A549 (cell line): ENCODE results near the gene TPRN. TPM values are rescaled to one million over a fixed set of nuclear protein-coding genes. Genes with fewer than 3 reads are reported as not detected.

Experiments used
- ATAC-seq, 2 experiments: fragments of 200-7000 bp in 1 of 2; fragments of >200 bp in 1 of 2; cut with Nextera tagmentation in 1 of 2; cut with Tn5 transposase in 1 of 2; 3 replicates each; pipeline versions ENCODE4 v1.8.0 to v1.9.1; 2018 to 2020; ENCODE audit warnings: mild to moderate bottlenecking in 1 of 2, moderate library complexity in 1 of 2
- CTCF ChIA-PET: fragments of 300-600 bp; sonication (Branson Sonifier 250); formaldehyde crosslinking; extraction: SDS; loops from one replicate; lab custom pipeline; 2021; ENCODE audit warnings: antibody characterized with exemption, inconsistent platforms; lab: Yijun Ruan, JAX
- POLR2A ChIA-PET: fragments of 350-600 bp; formaldehyde crosslinking; extraction: SDS; loops from one replicate; lab custom pipeline; 2021; ENCODE audit warnings: antibody characterized with exemption, inconsistent platforms; lab: Yijun Ruan, JAX
- DNase-seq, 2 experiments: peaks; one replicate each; pipeline versions ENCODE4 v3.0.0 to v3.0.0-alpha.2; 2011 to 2016; ENCODE audit warnings: low read depth in 1 of 2, low spot score in 1 of 2
- FAIRE-seq: peaks from 2 replicates; lab custom pipeline; 2011; peaks lifted over from hg19 to GRCh38; lab: Jason Lieb, UNC
- H3K27ac ChIP-seq, 2 experiments: fragments of >200 bp; sonication (Bioruptor Twin); formaldehyde crosslinking; 3 replicates each; pipeline ENCODE4 v1.5.1; 2016 to 2017
- H3K4me1 ChIP-seq: fragments of >200 bp; sonication (Bioruptor Twin); formaldehyde crosslinking; 3 replicates; pipeline ENCODE4 v1.6.1; 2016
- H3K4me2 ChIP-seq: fragments of >200 bp; sonication (Bioruptor Twin); formaldehyde crosslinking; 3 replicates; pipeline ENCODE4 v1.6.1; 2016
- H3K4me3 ChIP-seq: fragments of >200 bp; sonication (Bioruptor Twin); formaldehyde crosslinking; 3 replicates; pipeline ENCODE4 v1.5.1; 2016
- H3K9me3 ChIP-seq: fragments of >200 bp; sonication (Bioruptor Twin); formaldehyde crosslinking; 3 replicates; pipeline ENCODE4 v1.6.1; 2016
- CBX8 ChIP-seq: fragments of 200-600 bp; sonication (generic); IDR thresholded peaks from 2 replicates; pipeline ENCODE4 v1.6.1; 2016
- CEBPB ChIP-seq, 2 experiments: fragments of >200 bp in 1 of 2; sonication (Bioruptor Twin) in 1 of 2; formaldehyde crosslinking in 1 of 2; IDR thresholded peaks; 2 replicates each; pipeline ENCODE4 v1.6.1; 2012 to 2016
- EHMT2 ChIP-seq: fragments of 200-600 bp; sonication (generic); IDR thresholded peaks from 2 replicates; pipeline ENCODE4 v1.6.1; 2016; ENCODE audit warnings: antibody characterized with exemption, low read depth, mild to moderate bottlenecking, moderate library complexity
- FOSL2 ChIP-seq, 2 experiments: fragments of 450-650 bp in 1 of 2; fragments of >200 bp in 1 of 2; sonication (Bioruptor Twin) in 1 of 2; formaldehyde crosslinking; IDR thresholded peaks; 2 replicates each; pipeline versions ENCODE4 v1.5.0 to v1.6.1; 2016 to 2020; ENCODE audit warnings: mild to moderate bottlenecking in 1 of 2, moderate library complexity in 1 of 2
- FOXS1 ChIP-seq: fragments of 250-450 bp; sonication (Bioruptor Pico); IDR thresholded peaks from 2 replicates; pipeline ENCODE4 v1.5.0; 2020; ENCODE audit warnings: mild to moderate bottlenecking, moderate library complexity
- HDAC2 ChIP-seq: fragments of 200-600 bp; sonication (generic); IDR thresholded peaks from 2 replicates; pipeline ENCODE4 v1.6.1; 2016
- HEYL ChIP-seq: fragments of 250-450 bp; sonication (Bioruptor Pico); IDR thresholded peaks from 2 replicates; pipeline ENCODE4 v1.8.0; 2021; ENCODE audit warnings: mild to moderate bottlenecking, moderate library complexity
- JUNB ChIP-seq: fragments of >200 bp; sonication (Bioruptor Twin); formaldehyde crosslinking; IDR thresholded peaks from 2 replicates; pipeline ENCODE4 v1.6.1; 2016
- MAFK ChIP-seq: fragments of 450-650 bp; IDR thresholded peaks from 2 replicates; pipeline ENCODE4 v1.6.1; 2014; ENCODE audit not compliant: partially characterized antibody
- NR3C1 ChIP-seq: fragments of >200 bp; sonication (Bioruptor Twin); formaldehyde crosslinking; IDR thresholded peaks from 3 replicates; pipeline ENCODE4 v1.6.1; 2017
- PBX3 ChIP-seq: IDR thresholded peaks from 2 replicates; pipeline ENCODE4 v1.6.1; 2012
- PHF8 ChIP-seq: fragments of 200-600 bp; sonication (generic); IDR thresholded peaks from 2 replicates; pipeline ENCODE4 v1.6.1; 2016; ENCODE audit warnings: low read depth, mild to moderate bottlenecking, antibody characterized with exemption, moderate library complexity, borderline replicate concordance
- POLR2A ChIP-seq: IDR thresholded peaks from 2 replicates; pipeline ENCODE4 v1.6.1; 2012; ENCODE audit warnings: mild to moderate bottlenecking, low read length
- POLR2AphosphoS2 ChIP-seq: conservative IDR thresholded peaks from 2 replicates; pipeline ENCODE4 v1.6.1; 2012; ENCODE audit warnings: low read length, improper control_type of control experiment, inconsistent platforms
- RFX5 ChIP-seq: fragments of 450-650 bp; IDR thresholded peaks from 2 replicates; pipeline ENCODE4 v1.7.1; 2014; ENCODE audit warnings: antibody characterized with exemption, mild to moderate bottlenecking, moderate library complexity
- RNF2 ChIP-seq: fragments of 200-600 bp; sonication (generic); IDR thresholded peaks from 2 replicates; pipeline ENCODE4 v1.6.1; 2016; ENCODE audit warnings: low read depth, mild to moderate bottlenecking, antibody characterized with exemption, moderate library complexity, borderline replicate concordance
- TFCP2L1 ChIP-seq: fragments of 250-450 bp; sonication (Bioruptor Pico); IDR thresholded peaks from 2 replicates; pipeline ENCODE4 v1.5.0; 2021; ENCODE audit warnings: mild to moderate bottlenecking
- TP53 ChIP-seq: fragments of 250-450 bp; sonication (Bioruptor Pico); IDR thresholded peaks from 2 replicates; pipeline ENCODE4 v1.5.0; 2021; ENCODE audit warnings: mild to moderate bottlenecking, moderate library complexity
- ZC3H11A ChIP-seq: fragments of 450-650 bp; IDR thresholded peaks from 2 replicates; pipeline ENCODE4 v1.6.1; 2014; ENCODE audit warnings: antibody characterized with exemption, mild to moderate bottlenecking
- ZSCAN20 ChIP-seq: fragments of 250-450 bp; sonication (Bioruptor Pico); IDR thresholded peaks from 2 replicates; pipeline ENCODE4 v1.8.0; 2022; ENCODE audit warnings: mild to moderate bottlenecking, moderate library complexity
- WGBS: methylation state at CpG from one replicate; pipeline ENCODE4 v1.1.6; 2017; ENCODE audit errors: missing lambda C conversion rate; 5-methylcytosine and 5-hydroxymethylcytosine counted together
- polyA plus RNA-seq, 4 experiments: library from polyadenylated mRNA; depleted of rRNA in 3 of 4; stranded (reverse); fragments of >200 nt; fragmentation: RNase III in 1 of 4; extraction: RNeasy Plus Mini Kit Qiagen cat#74134 plus additional on column Dnase treatment in 1 of 4; gene quantifications; 2 replicates in 3 of 4; 3 replicates in 1 of 4; pipeline ENCODE4 v1.2.3, GENCODE V29; 2011 to 2017
- TF ChIP-seq, protein P1 (sequence below): fragments of 450-650 bp; IDR thresholded peaks from 2 replicates; pipeline ENCODE4 v1.6.1; 2014; ENCODE audit warnings: antibody characterized with exemption
- TF ChIP-seq, protein P2 (sequence below): IDR thresholded peaks from 2 replicates; pipeline ENCODE4 v1.6.1; 2012

TPRN gene
- polyA plus RNA-seq, 2 of the 4 experiments (the other 2 are of a cell fraction): 2.1 to 6.5 TPM

DNA sequence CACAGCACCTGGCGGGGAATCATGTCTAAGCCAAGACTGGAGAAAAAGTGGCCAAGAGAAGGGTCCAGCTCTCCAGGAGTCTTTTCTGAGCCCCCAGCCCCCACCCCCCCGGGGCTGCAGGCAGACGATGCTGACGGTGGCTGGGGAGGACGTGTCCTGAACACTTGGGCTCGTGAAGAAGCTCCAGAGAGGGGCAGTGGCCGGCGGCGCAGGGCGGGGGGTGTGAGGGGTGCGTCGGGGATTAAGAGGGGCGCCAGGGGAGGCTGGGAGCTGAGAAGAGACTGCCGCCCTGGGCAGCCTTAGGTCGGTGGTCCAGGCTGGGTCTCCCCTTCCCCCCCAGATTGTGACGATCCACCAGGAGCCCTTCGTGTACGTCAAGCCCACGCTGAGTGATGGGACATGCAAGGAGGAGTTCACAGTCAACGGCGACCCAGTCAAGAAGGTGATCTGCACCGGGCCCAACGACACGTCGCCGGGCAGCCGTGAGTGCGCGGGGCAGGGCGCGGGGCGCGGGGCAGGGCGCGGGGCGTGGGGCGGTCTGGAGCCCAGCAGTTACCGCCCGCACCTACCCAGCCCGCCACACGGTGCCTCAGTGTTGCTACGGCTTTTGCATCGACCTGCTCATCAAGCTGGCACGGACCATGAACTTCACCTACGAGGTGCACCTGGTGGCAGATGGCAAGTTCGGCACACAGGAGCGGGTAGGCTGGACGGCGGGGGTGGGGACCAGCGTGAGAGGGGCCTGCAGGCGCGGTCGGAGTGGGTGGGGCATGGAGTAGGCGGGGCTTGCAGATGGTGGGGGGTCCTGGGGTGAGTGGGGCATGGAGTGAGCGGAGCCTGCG is 39.6 kb downstream of the TPRN start:
- peak overlapping the region; percentile 76 for H3K4me2 ChIP-seq
- POLR2A ChIA-PET: interaction anchor here (0.6 kb wide), 1 partner anchor 65 kb away, joined by 3 read pairs; no protein-coding TSS in a partner anchor
- no peak for FAIRE-seq
- no peak for DNase-seq
- no peak for TF ChIP-seq HEYL (CRISPR knock-in tag)
- no peak for TF ChIP-seq MAFK
- TF ChIP-seq TP53 (CRISPR knock-in tag): no peak
- TF ChIP-seq, all 56 proteins: peak for 0
- H3K4me3 ChIP-seq: peak overlapping the region; percentile 38; the same call in 1 of the 3 replicates
- no peak; a peak in 1 of 6 replicates for ATAC-seq
- peaks cover 25% of the 10 kb centered on the region for H3K4me1 ChIP-seq
- CTCF ChIA-PET: interaction anchor here (0.6 to 7.4 kb wide), 3 partner anchors 16 to 66 kb away, joined by 3 to 57 read pairs (median 3); partner anchors contain the start of gene RNF224
- WGBS: 46% methylated on average over 16 of the region's 56 CpGs
- no peaks in the 10 kb centered on the region for H3K9me3 ChIP-seq
- H3K27ac ChIP-seq: no peak overlapping the region

DNA sequence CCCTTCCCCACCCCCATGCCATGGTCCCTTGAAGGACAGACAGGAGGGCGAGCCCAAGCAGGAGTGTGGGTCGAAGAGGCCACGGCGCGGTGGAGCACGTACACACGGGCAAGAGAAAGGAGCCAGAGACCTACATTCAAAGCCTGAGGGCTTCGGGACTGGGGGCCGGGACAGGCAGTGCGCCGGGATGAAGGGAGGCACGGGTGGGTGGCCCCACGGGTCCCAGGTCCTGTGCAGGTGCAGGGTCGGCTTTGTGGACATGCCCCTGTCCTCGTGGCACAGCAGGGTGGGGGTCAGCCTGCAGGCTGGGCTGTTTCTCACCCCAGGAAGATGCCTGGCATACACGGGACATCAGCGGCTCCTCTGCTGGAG is 40.5 kb downstream of the TPRN start:
- no peak for DNase-seq
- POLR2A ChIA-PET: interaction anchor here (0.6 kb wide), 1 partner anchor 66 kb away, joined by 3 read pairs; no protein-coding TSS in a partner anchor
- CTCF ChIA-PET: interaction anchor here (1.2 to 1.3 kb wide), 2 partner anchors 15 to 67 kb away, joined by 3 read pairs; partner anchors contain the start of gene RNF224
- no peak for FAIRE-seq
- Histone ChIP-seq H3K9me3 (no peaks in the 10 kb centered on the region), H3K4me2 (no peak overlapping the region), H3K4me1 (peaks cover 25% of the 10 kb centered on the region), H3K27ac (no peak overlapping the region), H3K4me3 (no peak overlapping the region)
- no peak for ATAC-seq
- TF ChIP-seq RFX5 (no peak), RNF2 (no peak), FOXS1 (no peak), FOSL2 (IDR thresholded peaks at IDR 0.05) (no peak), FOSL2 (CRISPR knock-in tag; IDR thresholded peaks at IDR 0.05) (no peak), POLR2AphosphoS2 (no peak), CEBPB (IDR thresholded peaks at IDR 0.05) (no peak), POLR2A (no peak), PHF8 (no peak), ZSCAN20 (CRISPR knock-in tag) (no peak), ZC3H11A (no peak), TFCP2L1 (no peak), EHMT2 (no peak), HDAC2 (no peak), CBX8 (no peak), PBX3 (no peak), JUNB (no peak), NR3C1 (no peak)
- TF ChIP-seq, protein P1, sequence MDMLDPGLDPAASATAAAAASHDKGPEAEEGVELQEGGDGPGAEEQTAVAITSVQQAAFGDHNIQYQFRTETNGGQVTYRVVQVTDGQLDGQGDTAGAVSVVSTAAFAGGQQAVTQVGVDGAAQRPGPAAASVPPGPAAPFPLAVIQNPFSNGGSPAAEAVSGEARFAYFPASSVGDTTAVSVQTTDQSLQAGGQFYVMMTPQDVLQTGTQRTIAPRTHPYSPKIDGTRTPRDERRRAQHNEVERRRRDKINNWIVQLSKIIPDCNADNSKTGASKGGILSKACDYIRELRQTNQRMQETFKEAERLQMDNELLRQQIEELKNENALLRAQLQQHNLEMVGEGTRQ: no peak
- TF ChIP-seq, protein P2, sequence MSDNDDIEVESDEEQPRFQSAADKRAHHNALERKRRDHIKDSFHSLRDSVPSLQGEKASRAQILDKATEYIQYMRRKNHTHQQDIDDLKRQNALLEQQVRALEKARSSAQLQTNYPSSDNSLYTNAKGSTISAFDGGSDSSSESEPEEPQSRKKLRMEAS: no peak
- WGBS: 42% methylated on average over 17 of the region's 17 CpGs
